BE2C (cell line): ENCODE results near the gene CIZ1.

ENCODE experiments used
- DNase-seq: peaks from one replicate; pipeline ENCODE4 v3.0.0-alpha.2; 2020
- H3K27me3 ChIP-seq: fragments of 250-450 bp; sonication (Bioruptor Pico); 2 replicates; pipeline ENCODE4 v1.5.1; 2020; ENCODE audit warnings: mild to moderate bottlenecking
- H3K36me3 ChIP-seq: fragments of 250-450 bp; sonication (Bioruptor Pico); 2 replicates; pipeline ENCODE4 v1.5.1; 2020; ENCODE audit warnings: mild to moderate bottlenecking
- H3K4me1 ChIP-seq: fragments of 250-450 bp; sonication (Bioruptor Pico); 2 replicates; pipeline ENCODE4 v1.5.1; 2020
- H3K4me3 ChIP-seq: 2 replicates; pipeline ENCODE4 v1.5.1; 2011; ENCODE audit warnings: low read depth, low read length
- H3K9me3 ChIP-seq: fragments of 250-450 bp; sonication (Bioruptor Pico); 2 replicates; pipeline ENCODE4 v1.5.1; 2020
- TF ChIP-seq, protein P1 (sequence below): IDR thresholded peaks from 2 replicates; pipeline ENCODE4 v1.5.1; 2012; ENCODE audit warnings: mild to moderate bottlenecking, low read depth, low read length

CIZ1 gene

GRCh38 chr9:128226412-128226801 lies 35.0 kb upstream of the CIZ1 start:
- H3K4me1 ChIP-seq = no peaks in the 10 kb centered on the region
- H3K9me3 ChIP-seq = no peaks in the 10 kb centered on the region
- H3K27me3 ChIP-seq = no peaks in the 10 kb centered on the region
- TF ChIP-seq, protein P1, sequence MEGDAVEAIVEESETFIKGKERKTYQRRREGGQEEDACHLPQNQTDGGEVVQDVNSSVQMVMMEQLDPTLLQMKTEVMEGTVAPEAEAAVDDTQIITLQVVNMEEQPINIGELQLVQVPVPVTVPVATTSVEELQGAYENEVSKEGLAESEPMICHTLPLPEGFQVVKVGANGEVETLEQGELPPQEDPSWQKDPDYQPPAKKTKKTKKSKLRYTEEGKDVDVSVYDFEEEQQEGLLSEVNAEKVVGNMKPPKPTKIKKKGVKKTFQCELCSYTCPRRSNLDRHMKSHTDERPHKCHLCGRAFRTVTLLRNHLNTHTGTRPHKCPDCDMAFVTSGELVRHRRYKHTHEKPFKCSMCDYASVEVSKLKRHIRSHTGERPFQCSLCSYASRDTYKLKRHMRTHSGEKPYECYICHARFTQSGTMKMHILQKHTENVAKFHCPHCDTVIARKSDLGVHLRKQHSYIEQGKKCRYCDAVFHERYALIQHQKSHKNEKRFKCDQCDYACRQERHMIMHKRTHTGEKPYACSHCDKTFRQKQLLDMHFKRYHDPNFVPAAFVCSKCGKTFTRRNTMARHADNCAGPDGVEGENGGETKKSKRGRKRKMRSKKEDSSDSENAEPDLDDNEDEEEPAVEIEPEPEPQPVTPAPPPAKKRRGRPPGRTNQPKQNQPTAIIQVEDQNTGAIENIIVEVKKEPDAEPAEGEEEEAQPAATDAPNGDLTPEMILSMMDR = no peak
- no peak overlapping the region for H3K4me3 ChIP-seq
- H3K36me3 ChIP-seq = peaks cover 13% of the 10 kb centered on the region
- DNase-seq = no peak

GRCh38 chr9:128225770-128226411 lies 34.5 kb upstream of the CIZ1 start:
- Histone ChIP-seq H3K36me3 (peaks cover 15% of the 10 kb centered on the region), H3K4me3 (no peak overlapping the region), H3K27me3 (no peaks in the 10 kb centered on the region), H3K9me3 (no peaks in the 10 kb centered on the region), H3K4me1 (no peaks in the 10 kb centered on the region)
- no peak for DNase-seq
- TF ChIP-seq, protein P1 = no peak

GRCh38 chr9:128224877-128225276 lies 33.5 kb upstream of the CIZ1 start:
- TF ChIP-seq, protein P1 = no peak
- Histone ChIP-seq H3K9me3 (no peaks in the 10 kb centered on the region), H3K4me1 (no peaks in the 10 kb centered on the region), H3K36me3 (peaks cover 20% of the 10 kb centered on the region), H3K4me3 (no peak overlapping the region), H3K27me3 (no peaks in the 10 kb centered on the region)
- DNase-seq = no peak

- no peak overlapping the region for H3K4me3 ChIP-seq
- H3K36me3 ChIP-seq = peaks cover 20% of the 10 kb centered on the region
- peaks cover 2% of the 10 kb centered on the region; the same call in 1 of the 2 replicates for H3K4me1 ChIP-seq
- no peaks in the 10 kb centered on the region for H3K9me3 ChIP-seq
- TF ChIP-seq, protein P1 = no peak
- H3K27me3 ChIP-seq = no peaks in the 10 kb centered on the region
- DNase-seq = no peak
Measured at GRCh38 chr9:128222880-128223670, 31.7 kb upstream of the CIZ1 start.

DNA sequence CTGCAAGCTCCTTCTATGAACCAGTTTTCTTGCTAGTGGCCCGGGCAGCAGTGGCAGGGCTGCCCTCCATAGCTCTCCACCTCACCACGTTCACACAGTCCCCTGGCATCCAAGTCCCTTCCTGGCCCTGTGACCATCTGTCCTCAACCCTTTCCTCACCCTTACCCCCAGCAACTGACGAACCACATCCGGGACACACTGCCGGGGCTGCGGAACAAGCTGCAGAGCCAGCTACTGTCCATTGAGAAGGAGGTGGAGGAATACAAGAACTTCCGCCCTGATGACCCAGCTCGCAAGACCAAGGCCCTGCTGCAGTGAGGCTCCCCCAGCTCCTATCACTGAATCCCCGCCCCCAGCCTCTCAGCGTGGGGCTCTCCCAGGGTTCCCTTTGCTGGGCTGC lies 30.7 kb upstream of the CIZ1 start:
- DNase-seq = no peak
- peaks cover 2% of the 10 kb centered on the region; the same call in 1 of the 2 replicates for H3K4me1 ChIP-seq
- TF ChIP-seq, protein P1 = no peak
- H3K27me3 ChIP-seq = no peaks in the 10 kb centered on the region
- no peak overlapping the region for H3K4me3 ChIP-seq
- H3K9me3 ChIP-seq = no peaks in the 10 kb centered on the region
- H3K36me3 ChIP-seq = peaks cover 20% of the 10 kb centered on the region

- TF ChIP-seq, protein P1 = no peak
- H3K36me3 ChIP-seq = peaks cover 20% of the 10 kb centered on the region
- no peak for DNase-seq
Measured at GRCh38 chr9:128219831-128220230, 28.5 kb upstream of the CIZ1 start.

More at GRCh38 chr9:128219831-128220230, 28.5 kb upstream of the CIZ1 start:
- Histone ChIP-seq H3K4me3 (no peak overlapping the region), H3K4me1 (peaks cover 11% of the 10 kb centered on the region), H3K9me3 (no peaks in the 10 kb centered on the region), H3K27me3 (no peaks in the 10 kb centered on the region)
